C4-2B (cell line): Measurements from ENCODE around the gene CLK3.

Source experiments
- H3K27ac ChIP-seq: fragments of 450-650 bp; 2 replicates; pipeline ENCODE4 v1.5.1; 2017
- CTCF ChIP-seq: fragments of 450-650 bp; conservative IDR thresholded peaks from 2 replicates; pipeline ENCODE4 v1.5.1; 2017; ENCODE audit warnings: mild to moderate bottlenecking
- ZFX ChIP-seq: fragments of 450-650 bp; IDR thresholded peaks from 2 replicates; pipeline ENCODE4 v1.6.1; 2017

CLK3 gene

GRCh38 chr15:74611341-74611740, 4.3 kb upstream of the CLK3 start:
- no peak overlapping the region for H3K27ac ChIP-seq
- TF ChIP-seq ZFX: no peak
- TF ChIP-seq CTCF: no peak

GRCh38 chr15:74611834-74612233, 3.8 kb upstream of the CLK3 start:
- TF ChIP-seq CTCF (no peak), ZFX (no peak)

GRCh38 chr15:74612677-74613076, 3.0 kb upstream of the CLK3 start:
- no peak for TF ChIP-seq CTCF
- no peak for TF ChIP-seq ZFX
- no peak overlapping the region for H3K27ac ChIP-seq

More at GRCh38 chr15:74611834-74612233, 3.8 kb upstream of the CLK3 start:
- H3K27ac ChIP-seq: no peak overlapping the region

GRCh38 chr15:74613089-74613952, 2.3 kb upstream of the CLK3 start:
- TF ChIP-seq CTCF: no peak
- TF ChIP-seq ZFX: no peak
- peak overlapping the region; percentile 94; the same call in 1 of the 2 replicates for H3K27ac ChIP-seq

- H3K27ac ChIP-seq: peak overlapping the region; percentile 94
- TF ChIP-seq CTCF (no peak), ZFX (no peak)
Observed at GRCh38 chr15:74613953-74614743, 1.5 kb upstream of the CLK3 start.

GRCh38 chr15:74614744-74615507, 710 bp upstream of the CLK3 start:
- TF ChIP-seq ZFX (no peak), CTCF (no peak)
- H3K27ac ChIP-seq: peak overlapping the region; percentile 94
